SKM-1 treated with dmso at 0.1 percent for 144 hours (cell line): ENCODE results near the gene FRAS1.
"Not testable (repeated sequence)": the region's sequence is repeated elsewhere in the genome, so short reads cannot be mapped to it uniquely, and the experiment has no call there.

ENCODE experiments used
- DNase-seq: peaks from one replicate; lab custom pipeline; 2025; ENCODE audit not compliant: unreplicated experiment; lab: John Stamatoyannopoulos, UW

FRAS1 gene

DNA sequence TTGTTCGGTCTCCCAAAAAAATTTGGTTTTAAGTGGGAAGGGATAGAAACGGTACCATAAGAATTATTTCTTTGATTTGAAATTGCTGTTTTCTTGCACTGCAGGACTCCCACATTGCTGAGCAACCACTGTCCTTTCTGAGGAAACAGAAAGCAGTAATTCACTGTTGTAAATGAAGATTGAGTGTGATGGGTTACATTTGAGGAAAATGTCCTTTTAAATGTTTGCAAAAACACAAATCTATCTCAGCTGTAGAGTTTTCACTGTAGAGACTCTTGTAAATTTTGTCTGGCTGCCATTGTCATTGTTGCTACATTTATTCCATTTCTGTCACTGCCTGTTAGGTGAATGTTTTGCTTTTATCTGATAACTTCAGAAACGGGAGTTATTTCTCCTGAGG lies 105.2 kb downstream of the FRAS1 start:
- DNase-seq: no peak

- DNase-seq: no peak
These were observed 105.7 kb downstream of the FRAS1 start for GRCh38 chr4:78162821-78163220.

GRCh38 chr4:78165758-78166157 lies 108.6 kb downstream of the FRAS1 start:
- no peak for DNase-seq

DNA sequence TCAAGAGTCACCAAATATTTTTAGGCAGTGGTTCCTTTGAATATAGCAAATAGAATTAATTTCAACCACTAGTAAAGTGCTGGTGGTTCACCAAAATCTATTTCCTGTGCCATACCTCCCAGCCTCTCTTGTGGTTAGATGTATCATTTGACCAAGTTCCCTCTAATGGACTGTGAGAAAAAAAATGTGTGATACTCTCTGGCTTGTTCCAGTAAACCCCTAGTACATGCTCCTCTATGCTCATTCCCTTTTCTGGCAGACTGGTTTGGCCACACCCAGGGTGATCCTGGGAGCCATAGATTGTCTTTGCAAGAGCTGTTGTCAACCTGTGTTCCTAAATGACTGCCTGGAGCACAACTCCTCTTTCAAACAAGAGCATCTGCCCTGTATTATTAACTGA lies 109.5 kb downstream of the FRAS1 start:
- no peak for DNase-seq

GRCh38 chr4:78167510-78167909 lies 110.4 kb downstream of the FRAS1 start:
- DNase-seq: no peak

DNA sequence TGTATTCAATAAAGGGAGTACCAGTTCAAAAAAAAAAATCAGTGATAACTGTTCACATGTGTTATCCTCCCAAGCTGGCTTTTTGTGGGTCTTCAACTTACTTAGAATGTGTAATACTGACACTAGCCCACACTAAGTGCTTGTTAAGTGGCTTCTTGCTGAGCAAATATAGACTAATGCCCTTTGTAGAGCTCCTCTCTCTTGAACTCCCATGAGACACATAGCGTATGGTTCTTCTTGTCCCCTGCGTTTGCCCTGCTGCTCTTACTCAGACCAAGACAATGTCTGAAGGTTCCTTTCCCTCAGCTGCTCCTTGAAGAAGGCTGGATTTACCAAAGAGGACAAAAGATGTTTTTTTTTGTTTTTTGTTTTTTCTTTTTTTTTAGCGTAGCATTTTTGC lies 110.9 kb downstream of the FRAS1 start:
- no peak for DNase-seq

- DNase-seq: no peak
These were observed 112.6 kb downstream of the FRAS1 start for GRCh38 chr4:78169728-78170127.

GRCh38 chr4:78171482-78171881 lies 114.4 kb downstream of the FRAS1 start:
- no peak for DNase-seq

DNA sequence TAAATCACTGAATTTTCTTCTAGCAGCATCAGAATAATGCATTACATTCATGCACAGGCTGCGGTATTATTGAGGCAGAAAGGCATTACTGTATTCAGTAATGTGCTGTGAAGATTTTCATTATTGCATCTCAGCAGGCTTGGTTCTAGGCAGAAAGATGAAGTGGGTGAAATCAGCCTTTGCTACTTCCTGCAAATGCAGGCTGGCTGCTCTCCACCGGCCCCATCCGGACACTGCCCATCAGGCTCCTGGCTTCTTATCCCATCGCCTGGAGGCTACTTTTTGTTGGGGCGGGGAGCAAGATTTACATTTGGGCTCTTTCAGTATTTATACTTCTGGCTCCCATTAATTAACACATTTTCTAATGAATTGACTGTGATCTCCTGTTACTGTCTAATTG lies 117.8 kb downstream of the FRAS1 start:
- no peak for DNase-seq

DNA sequence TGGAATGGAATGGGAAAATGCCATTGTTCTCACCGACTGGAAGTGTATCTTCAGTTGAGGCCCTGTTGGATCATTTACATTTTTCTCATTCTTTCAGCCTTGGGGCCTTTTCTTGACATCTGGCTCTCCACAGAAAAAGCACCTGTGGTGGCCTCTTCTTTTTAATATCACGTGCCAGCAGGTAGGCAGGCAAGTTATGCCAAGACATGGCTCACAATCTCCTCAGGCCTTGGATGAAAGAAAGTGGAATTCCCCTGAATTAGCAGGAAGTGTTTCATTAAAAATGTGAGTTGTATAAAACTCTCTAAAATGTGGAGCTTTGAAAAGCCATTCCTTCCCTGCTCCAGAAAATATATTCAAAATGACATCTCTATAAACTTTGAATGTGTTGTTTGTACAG lies 122.1 kb downstream of the FRAS1 start:
- DNase-seq: no peak

GRCh38 chr4:78181681-78182234 lies 124.6 kb downstream of the FRAS1 start:
- not testable (repeated sequence) for DNase-seq

- DNase-seq: no peak
These were observed 127.5 kb downstream of the FRAS1 start for GRCh38 chr4:78184584-78184983.

GRCh38 chr4:78185117-78185516 lies 128.0 kb downstream of the FRAS1 start:
- DNase-seq: no peak

GRCh38 chr4:78186597-78187543 lies 129.7 kb downstream of the FRAS1 start:
- no peak for DNase-seq

- no peak for DNase-seq
These were observed 132.9 kb downstream of the FRAS1 start for GRCh38 chr4:78190068-78190467.

DNA sequence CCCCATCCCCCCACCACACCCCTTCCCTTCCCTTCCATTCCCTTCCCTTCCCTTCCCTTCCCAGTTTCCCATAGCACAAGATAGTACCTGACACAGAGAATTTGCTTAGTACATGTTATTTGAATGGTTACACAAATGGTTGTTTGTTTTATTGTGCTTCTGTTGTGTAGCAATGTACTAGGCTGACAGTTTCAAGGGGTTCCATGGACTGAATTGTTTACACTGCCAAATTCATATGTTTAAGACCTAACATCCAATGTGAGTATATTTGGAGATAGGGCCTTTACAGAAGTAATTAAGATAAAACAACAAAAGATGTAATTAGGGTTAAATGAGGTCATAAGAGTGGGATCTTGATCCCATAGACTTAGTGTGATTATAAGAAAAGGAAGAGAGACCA lies 133.5 kb downstream of the FRAS1 start:
- no peak for DNase-seq

DNA sequence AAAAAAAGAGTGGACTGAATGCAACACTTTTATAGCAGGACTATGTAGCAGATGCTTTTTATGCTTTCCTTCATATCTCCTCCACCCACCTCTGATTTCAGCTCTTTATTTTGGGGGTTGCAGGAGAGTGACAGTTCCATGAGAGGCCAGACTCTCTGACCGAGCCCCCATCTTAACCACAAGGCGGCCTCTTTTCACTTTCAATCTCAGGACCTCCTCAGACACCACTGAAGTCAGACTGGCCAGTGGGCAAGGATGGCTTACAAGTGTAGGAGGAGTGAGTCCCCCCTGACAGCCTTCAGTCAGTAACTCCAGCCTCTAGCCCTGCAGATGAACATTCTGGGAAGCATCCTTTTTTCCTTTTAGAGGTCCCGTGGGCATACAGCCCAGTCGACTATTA lies 140.8 kb downstream of the FRAS1 start:
- DNase-seq: no peak

- no peak for DNase-seq
These were observed 142.9 kb downstream of the FRAS1 start for GRCh38 chr4:78199984-78200383.

DNA sequence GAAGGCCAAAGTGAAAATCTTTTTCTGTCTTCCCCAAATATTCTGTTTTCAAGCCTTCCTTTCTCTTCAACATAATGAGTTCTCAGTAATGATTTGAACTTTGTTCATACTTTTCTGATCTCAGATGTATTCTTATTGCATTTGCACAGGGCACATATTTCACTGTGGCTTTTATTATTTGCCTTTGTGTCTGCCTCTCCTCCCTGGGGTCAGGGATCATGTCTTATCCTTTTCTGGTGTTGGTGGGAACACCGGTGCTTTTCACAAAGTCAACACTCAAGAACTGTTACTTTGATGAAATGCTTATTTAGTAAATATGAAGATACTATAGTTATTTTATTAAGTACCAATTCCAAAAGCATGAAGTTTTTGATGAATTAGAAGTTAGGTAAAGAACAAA lies 143.8 kb downstream of the FRAS1 start:
- DNase-seq: no peak

- no peak for DNase-seq
These were observed 147.1 kb downstream of the FRAS1 start for GRCh38 chr4:78204176-78204575.

DNA sequence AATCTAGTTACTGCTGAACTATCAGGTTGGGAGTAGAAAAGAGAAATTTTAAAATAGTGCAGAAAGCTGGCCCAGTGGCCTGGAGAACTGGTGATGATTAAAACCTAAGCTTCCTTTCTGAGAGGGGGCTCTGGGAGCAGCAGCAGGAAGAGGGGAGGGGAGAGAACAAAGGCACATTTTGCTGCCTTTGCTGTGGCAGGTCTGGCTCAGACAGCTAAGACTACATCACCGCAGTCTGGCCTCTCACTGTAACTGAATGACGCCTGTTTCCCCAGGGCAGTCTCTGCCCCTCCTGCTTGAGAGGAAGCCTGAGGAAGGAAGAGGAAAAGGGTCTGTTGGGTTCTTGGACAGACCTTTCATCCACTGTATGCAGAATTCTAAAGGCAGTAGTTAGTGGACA lies 148.5 kb downstream of the FRAS1 start:
- DNase-seq: no peak

DNA sequence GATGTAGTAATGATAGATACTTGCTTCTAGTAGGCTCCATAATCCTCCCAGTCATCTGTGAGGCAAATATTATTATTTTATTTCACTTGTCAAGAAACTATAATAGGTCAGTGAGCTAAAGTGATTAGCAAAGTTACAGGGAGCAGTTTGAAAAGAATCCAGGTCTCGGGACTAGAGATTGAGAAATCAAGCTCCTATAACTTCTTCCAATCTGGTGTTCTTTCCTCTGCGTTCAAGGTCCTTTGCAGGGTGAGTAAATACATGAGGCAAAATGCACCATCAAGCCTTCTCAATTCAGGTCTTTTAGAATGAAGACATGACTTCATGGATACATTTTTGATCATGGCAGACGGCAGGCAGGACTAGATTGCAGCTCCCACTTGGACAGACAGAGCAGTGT lies 150.4 kb downstream of the FRAS1 start:
- DNase-seq: no peak

- no peak for DNase-seq
These were observed 150.8 kb downstream of the FRAS1 start for GRCh38 chr4:78207951-78208350.
